Activated CD8-positive, alpha-beta T cell treated with anti-CD3 and anti-CD28 coated beads, Interleukin-2, amount 10 ng/mL, durations not matched to agents 7 days and 5 days (primary cell): Measurements from ENCODE around the gene ENPP1. TPM values are rescaled to one million over a fixed set of nuclear protein-coding genes. Genes with fewer than 3 reads are reported as not detected.

Source experiments
- ATAC-seq: fragments of 150-1000 bp; cut with Tn5 transposase; one replicate; pipeline ENCODE4 v1.10.0; 2021; ENCODE audit warnings: moderate library complexity
- CTCF ChIA-PET: fragments of 350-600 bp; sonication (Branson Sonifier 250); formaldehyde crosslinking; loops from one replicate; lab custom pipeline; 2021; ENCODE audit warnings: antibody characterized with exemption; lab: Charles Lee
- POLR2A ChIA-PET: fragments of 350-600 bp; sonication (Branson Sonifier 250); formaldehyde crosslinking; loops from one replicate; lab custom pipeline; 2021; ENCODE audit warnings: antibody characterized with exemption; lab: Charles Lee
- DNase-seq: peaks from one replicate; pipeline ENCODE4 v3.0.0-alpha.2; 2020
- H3K27ac Mint-ChIP-seq: one replicate; pipeline ENCODE4 v1.8.0; 2021; ENCODE audit warnings: mild to moderate bottlenecking, mixed read lengths
- H3K27me3 Mint-ChIP-seq: one replicate; pipeline ENCODE4 v1.8.0; 2021; ENCODE audit warnings: low read depth, mixed read lengths
- H3K36me3 Mint-ChIP-seq: one replicate; pipeline ENCODE4 v1.8.0; 2021; ENCODE audit warnings: low read depth, mixed read lengths
- H3K4me1 Mint-ChIP-seq: one replicate; pipeline ENCODE4 v1.8.0; 2021; ENCODE audit warnings: low read depth, mixed read lengths
- H3K4me3 Mint-ChIP-seq: one replicate; pipeline ENCODE4 v1.8.0; 2021; ENCODE audit warnings: mild to moderate bottlenecking, mixed read lengths
- H3K9me3 Mint-ChIP-seq: one replicate; pipeline ENCODE4 v1.8.0; 2022; ENCODE audit warnings: mixed read lengths; ENCODE audit not compliant: insufficient read depth
- total RNA-seq, 2 experiments: library from RNA; stranded (reverse); gene quantifications; one replicate each; pipeline ENCODE4 v1.2.3, GENCODE V29; 2021

The ENPP1 gene
- total RNA-seq, 2 experiments from 2014 or later: 0.29 to 0.50 TPM

DNA sequence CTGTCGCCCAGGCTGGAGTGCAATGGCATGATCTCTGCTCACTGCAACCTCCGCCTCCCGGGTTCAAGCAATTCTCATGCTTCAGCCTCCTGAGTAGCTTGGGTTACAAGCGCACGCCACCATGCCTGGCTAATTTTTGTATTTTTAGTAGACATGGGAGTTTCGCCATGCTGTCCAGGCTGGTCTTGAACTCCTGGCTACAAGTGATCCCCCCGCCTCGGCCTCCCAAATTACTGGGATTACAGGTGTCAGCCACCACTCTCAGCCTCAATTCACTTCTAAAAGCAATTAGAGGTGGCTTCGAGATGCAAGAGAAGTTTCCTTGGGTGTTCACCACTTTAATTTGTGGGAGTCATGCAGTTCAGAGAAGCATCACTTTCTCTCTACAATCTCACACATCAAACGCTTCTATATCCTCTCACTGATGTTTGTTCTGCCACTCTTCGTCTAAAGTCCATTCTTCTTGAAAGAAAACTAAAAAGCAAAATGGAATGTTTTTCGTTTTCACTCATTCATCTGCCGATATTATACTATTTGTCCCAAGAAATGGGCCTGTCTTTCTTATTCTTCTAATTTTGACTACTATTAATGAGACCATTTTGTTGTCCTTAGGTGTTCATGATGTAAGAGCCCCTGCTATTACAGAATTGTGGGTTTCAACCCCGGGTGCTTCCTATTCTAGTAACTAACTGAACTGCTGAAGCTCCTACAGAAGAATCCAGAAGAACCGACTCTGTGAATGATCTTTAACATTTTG lies 38.3 kb upstream of the ENPP1 start:
- ATAC-seq: no peak
- ChIA-PET CTCF (no interaction called here), POLR2A (no interaction called here)
- Mint-ChIP-seq H3K4me3 (no peak overlapping the region), H3K36me3 (no peaks in the 10 kb centered on the region), H3K27me3 (peaks cover 25% of the 10 kb centered on the region), H3K27ac (no peak overlapping the region), H3K9me3 (no peaks in the 10 kb centered on the region), H3K4me1 (no peaks in the 10 kb centered on the region)
- no peak for DNase-seq

DNA sequence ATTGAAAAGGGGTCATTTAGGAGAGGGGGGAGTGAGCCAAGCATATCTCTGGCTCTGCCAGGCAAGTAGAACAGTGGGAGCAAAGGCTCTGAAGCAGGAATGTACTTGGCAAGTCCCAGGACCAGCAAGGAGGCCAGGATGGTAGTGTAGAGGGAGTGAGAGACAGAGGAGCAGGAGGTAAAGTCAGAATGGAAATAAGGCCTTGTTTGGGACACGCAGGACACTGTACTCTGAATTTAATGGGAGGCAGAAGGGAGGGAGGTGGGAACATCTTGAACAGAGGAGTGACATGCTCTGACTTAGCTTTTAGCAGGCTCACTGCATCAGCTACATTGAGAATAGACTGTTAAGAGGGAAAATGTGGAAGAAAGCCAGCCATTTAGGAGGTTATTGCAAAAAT lies 37.0 kb upstream of the ENPP1 start:
- H3K9me3 Mint-ChIP-seq: no peaks in the 10 kb centered on the region
- no peaks in the 10 kb centered on the region for H3K36me3 Mint-ChIP-seq
- H3K4me3 Mint-ChIP-seq: no peak overlapping the region
- ChIA-PET CTCF (no interaction called here), POLR2A (no interaction called here)
- H3K27ac Mint-ChIP-seq: no peak overlapping the region
- ATAC-seq (no peak), DNase-seq (no peak)
- H3K4me1 Mint-ChIP-seq: no peaks in the 10 kb centered on the region
- peaks cover 25% of the 10 kb centered on the region for H3K27me3 Mint-ChIP-seq

DNA sequence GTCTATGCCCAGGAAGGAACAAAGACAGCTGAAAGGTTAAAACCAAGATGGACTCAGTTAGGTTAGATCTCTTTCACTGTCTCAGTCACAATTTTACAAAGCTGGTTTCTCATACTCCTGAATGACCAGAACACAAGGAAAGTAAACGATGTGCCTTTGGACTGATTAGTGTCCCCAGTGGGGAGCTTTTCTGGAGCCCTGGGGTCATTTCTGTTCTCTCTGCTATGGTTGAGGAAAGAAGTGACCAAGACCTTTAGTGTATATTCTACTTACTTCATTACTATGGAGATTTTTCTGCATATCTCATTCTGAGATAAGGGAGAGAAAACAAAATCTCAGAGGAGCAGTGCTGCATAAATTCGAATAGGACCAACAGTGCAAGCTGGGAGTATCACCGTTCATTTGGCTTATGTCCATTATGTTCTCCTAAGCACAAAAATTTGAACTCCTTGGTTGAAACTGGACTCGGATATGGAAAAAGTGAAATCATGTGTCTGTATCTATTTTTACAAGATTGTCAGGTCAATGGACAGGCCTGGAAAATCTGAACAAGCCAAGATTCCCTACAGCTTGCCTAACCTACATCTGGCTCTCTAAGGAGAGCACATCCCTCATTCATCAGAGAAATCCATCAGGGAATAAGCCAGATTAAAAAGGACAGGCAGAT lies 34.4 kb upstream of the ENPP1 start:
- peaks cover 25% of the 10 kb centered on the region for H3K27me3 Mint-ChIP-seq
- ChIA-PET CTCF (interaction anchor here (0.6 to 0.7 kb wide), 2 partner anchors 46 to 70 kb away, joined by 3 read pairs; no protein-coding TSS in a partner anchor), POLR2A (no interaction called here)
- no peaks in the 10 kb centered on the region for H3K36me3 Mint-ChIP-seq
- no peak overlapping the region for H3K27ac Mint-ChIP-seq
- no peak for ATAC-seq
- no peak overlapping the region for H3K4me3 Mint-ChIP-seq
- H3K4me1 Mint-ChIP-seq: no peaks in the 10 kb centered on the region
- DNase-seq: no peak
- no peaks in the 10 kb centered on the region for H3K9me3 Mint-ChIP-seq

DNA sequence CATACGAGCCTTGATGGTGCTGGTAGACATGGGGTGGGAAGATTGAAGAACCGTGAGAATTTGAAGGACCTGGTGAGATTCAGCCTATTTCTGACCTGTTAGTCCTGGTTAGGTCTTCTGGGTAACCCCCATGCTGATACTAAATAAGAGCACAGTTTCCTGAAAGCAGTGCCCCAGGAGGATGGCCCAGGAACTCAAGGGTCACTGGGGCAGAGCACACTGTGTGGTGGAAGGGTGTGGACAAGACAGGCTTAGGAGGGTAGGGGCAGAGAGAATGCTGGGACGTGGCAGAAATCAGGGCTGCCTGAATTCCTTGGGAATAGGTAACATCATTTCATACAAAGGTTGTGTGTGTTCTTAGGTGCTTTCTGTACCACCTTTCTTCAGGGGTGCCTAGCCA lies 31.9 kb upstream of the ENPP1 start:
- no peaks in the 10 kb centered on the region for H3K9me3 Mint-ChIP-seq
- H3K27ac Mint-ChIP-seq: no peak overlapping the region
- POLR2A ChIA-PET: no interaction called here
- H3K27me3 Mint-ChIP-seq: peaks cover 21% of the 10 kb centered on the region
- no peak for DNase-seq
- H3K36me3 Mint-ChIP-seq: no peaks in the 10 kb centered on the region
- H3K4me3 Mint-ChIP-seq: no peak overlapping the region
- ATAC-seq: no peak
- CTCF ChIA-PET: no interaction called here
- no peaks in the 10 kb centered on the region for H3K4me1 Mint-ChIP-seq

DNA sequence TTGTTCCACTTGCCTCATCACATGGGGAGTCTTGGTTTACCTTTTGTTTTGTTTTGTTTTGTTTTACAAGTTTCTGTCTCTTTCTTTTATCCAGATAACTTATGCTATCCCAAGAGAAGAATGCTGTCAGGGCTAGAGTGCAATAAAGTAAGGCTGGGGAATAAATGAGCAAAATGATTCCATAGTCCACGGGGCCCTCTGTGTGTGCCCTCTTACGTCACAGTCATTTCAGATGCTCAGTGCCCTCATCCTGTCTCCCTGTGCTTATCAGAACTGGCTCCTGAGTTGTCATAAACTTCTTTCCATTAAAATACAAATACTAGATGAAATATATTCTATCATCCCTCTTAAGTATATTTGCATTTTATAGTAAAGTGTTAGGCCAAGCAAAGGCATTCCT lies 30.8 kb upstream of the ENPP1 start:
- ChIA-PET CTCF (no interaction called here), POLR2A (no interaction called here)
- Mint-ChIP-seq H3K9me3 (no peaks in the 10 kb centered on the region), H3K4me3 (no peak overlapping the region), H3K27ac (no peak overlapping the region), H3K27me3 (peaks cover 18% of the 10 kb centered on the region), H3K4me1 (no peaks in the 10 kb centered on the region), H3K36me3 (no peaks in the 10 kb centered on the region)
- ATAC-seq: no peak
- no peak for DNase-seq

DNA sequence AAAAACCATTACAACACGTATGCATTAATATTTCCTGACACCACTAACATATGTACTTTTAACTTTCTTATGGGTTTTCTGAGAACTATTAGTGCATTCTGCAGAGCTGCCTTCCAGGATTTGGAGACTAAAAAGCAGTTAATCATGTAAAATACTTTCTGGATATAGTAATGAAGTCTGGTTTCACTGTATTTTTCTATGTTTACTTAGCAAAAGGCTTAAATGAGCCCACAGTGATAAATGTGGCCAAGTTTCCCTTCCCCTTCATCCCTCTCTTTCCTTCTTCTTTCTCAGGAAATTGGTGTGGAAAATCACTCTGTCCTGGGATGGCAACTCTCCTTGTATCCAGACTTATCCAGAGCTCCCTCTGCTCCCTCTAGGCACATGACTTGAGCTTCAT lies 29.7 kb upstream of the ENPP1 start:
- ATAC-seq: no peak
- POLR2A ChIA-PET: interaction anchor here (0.5 kb wide), 1 partner anchor 392 kb away, joined by 5 read pairs; no protein-coding TSS in a partner anchor
- H3K27me3 Mint-ChIP-seq: peaks cover 15% of the 10 kb centered on the region

DNA sequence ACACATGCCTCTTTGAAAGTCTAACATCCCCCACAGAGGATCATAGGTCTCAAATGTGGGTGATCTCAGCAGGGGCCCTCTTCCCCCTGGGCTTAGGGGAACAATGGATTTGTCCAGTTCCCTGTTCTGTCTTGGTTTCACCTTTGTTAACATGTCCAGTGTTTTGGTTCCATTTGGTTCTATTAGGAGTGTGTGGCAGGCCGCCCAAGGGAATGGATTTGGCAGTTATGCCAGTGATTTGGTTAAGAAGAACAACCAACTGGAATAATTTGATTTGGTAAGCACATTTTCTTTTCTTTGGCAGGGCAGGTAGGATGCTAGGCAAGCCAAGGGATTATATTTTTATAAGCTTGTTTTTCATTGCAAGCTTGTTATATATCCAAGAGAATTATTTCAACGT lies 28.5 kb upstream of the ENPP1 start:
- ChIA-PET POLR2A (no interaction called here), CTCF (no interaction called here)
- DNase-seq (no peak), ATAC-seq (no peak)
- Mint-ChIP-seq H3K9me3 (no peaks in the 10 kb centered on the region), H3K4me3 (no peak overlapping the region), H3K27me3 (peaks cover 17% of the 10 kb centered on the region), H3K36me3 (no peaks in the 10 kb centered on the region), H3K4me1 (no peaks in the 10 kb centered on the region), H3K27ac (no peak overlapping the region)

More for the DNA sequence above, 29.7 kb upstream of the ENPP1 start:
- Mint-ChIP-seq H3K36me3 (no peaks in the 10 kb centered on the region), H3K27ac (no peak overlapping the region), H3K4me1 (no peaks in the 10 kb centered on the region), H3K4me3 (no peak overlapping the region), H3K9me3 (no peaks in the 10 kb centered on the region)
- no peak for DNase-seq
- CTCF ChIA-PET: no interaction called here

DNA sequence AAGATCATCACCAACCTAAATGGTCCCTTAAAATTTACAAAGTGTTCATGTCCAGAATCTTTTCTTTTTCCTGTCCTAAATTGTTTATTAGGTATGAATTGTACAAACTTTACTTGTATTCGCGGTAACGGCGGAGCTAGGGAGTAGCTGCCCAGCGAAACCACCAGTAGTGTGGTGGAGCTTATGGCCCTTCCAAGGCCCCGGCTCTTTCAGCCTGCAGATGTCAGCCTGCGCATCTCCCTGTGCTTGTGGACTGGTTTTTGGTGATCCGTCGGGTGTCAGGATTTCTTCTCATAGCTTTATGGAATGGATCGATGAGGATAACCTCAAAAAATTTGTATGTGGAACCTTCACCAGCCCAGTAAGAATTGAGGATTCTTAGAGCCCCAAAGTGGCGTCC lies 27.2 kb upstream of the ENPP1 start:
- no peaks in the 10 kb centered on the region for H3K9me3 Mint-ChIP-seq
- H3K27me3 Mint-ChIP-seq: peaks cover 21% of the 10 kb centered on the region
- H3K4me1 Mint-ChIP-seq: no peaks in the 10 kb centered on the region
- ATAC-seq: no peak
- ChIA-PET POLR2A (no interaction called here), CTCF (interaction anchor here (1.3 kb wide), 1 partner anchor 130 kb away, joined by 7 read pairs; no protein-coding TSS in a partner anchor)
- DNase-seq: no peak
- H3K36me3 Mint-ChIP-seq: no peaks in the 10 kb centered on the region
- H3K27ac Mint-ChIP-seq: no peak overlapping the region
- no peak overlapping the region for H3K4me3 Mint-ChIP-seq

DNA sequence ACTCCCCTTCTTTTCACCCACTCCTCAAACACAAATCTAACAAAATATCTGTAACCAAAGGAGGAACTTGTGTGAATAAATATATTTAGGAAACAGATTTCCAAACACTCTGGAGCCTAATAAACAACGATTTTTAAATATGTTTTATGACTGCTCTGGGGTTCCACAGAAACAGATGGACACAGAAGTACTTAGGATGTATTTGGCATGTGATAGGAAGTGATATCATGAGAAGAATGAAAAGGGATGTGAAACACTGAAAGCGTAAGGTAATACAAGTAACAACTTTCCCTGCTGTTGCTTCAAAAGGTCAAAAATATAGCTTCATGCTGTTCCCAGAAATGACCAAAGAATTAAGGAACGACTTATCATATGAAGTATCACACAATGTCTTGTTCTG lies 26.1 kb upstream of the ENPP1 start:
- CTCF ChIA-PET: interaction anchor here (1.0 to 1.8 kb wide), 3 partner anchors 86 to 134 kb away, joined by 3 to 8 read pairs (median 7); no protein-coding TSS in a partner anchor
- Mint-ChIP-seq H3K27me3 (peaks cover 23% of the 10 kb centered on the region), H3K27ac (no peak overlapping the region), H3K4me1 (peaks cover 5% of the 10 kb centered on the region), H3K36me3 (no peaks in the 10 kb centered on the region), H3K9me3 (no peaks in the 10 kb centered on the region), H3K4me3 (no peak overlapping the region)
- no peak for DNase-seq
- POLR2A ChIA-PET: no interaction called here
- ATAC-seq: no peak

DNA sequence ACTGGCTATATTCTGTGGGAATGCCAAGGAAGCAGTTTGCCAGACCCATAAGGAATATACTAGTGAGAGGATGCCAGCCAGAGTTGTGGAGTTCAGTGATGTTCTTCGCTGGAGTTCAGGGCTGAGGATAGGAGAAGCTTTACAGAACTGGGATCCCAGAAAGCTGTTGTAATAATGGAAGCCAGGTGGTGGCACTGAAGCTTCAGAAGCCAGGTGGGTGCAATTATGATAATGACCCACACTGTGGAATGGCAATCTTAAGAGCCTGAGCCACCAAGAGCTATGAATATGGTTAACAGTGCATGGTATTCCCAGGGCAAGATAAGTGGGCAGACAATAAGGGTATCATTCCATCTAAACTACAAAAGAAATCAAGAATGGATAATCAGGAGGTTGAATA lies 25.1 kb upstream of the ENPP1 start:
- ChIA-PET CTCF (interaction anchor here (0.5 to 1.8 kb wide), 4 partner anchors 127 to 690 kb away, joined by 3 to 8 read pairs (median 4); no protein-coding TSS in a partner anchor), POLR2A (no interaction called here)
- no peaks in the 10 kb centered on the region for H3K9me3 Mint-ChIP-seq
- ATAC-seq (no peak), DNase-seq (no peak)
- H3K36me3 Mint-ChIP-seq: no peaks in the 10 kb centered on the region
- peaks cover 24% of the 10 kb centered on the region for H3K27me3 Mint-ChIP-seq
- H3K4me1 Mint-ChIP-seq: peaks cover 8% of the 10 kb centered on the region
- no peak overlapping the region for H3K27ac Mint-ChIP-seq
- no peak overlapping the region for H3K4me3 Mint-ChIP-seq

DNA sequence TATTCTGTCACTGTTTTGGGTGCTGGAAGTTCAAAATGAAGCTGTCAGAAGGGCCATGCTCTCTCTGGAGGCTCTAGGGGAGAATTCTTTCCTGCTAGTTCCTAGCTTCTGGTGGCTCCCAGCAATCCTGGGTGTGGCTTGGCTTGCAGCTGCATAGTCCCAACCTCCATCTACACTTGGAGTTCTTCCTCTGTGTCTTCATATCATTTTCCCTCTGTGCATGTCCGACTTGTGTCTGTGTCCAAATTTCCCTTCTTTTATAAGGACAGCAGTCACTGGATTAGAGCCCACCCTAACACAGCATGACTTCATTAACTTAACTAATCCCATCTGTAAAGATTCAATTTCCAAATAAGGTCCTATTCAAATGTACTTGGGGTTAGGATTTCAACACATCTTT lies 23.3 kb upstream of the ENPP1 start:
- POLR2A ChIA-PET: no interaction called here
- CTCF ChIA-PET: no interaction called here
- peaks cover 24% of the 10 kb centered on the region for H3K4me1 Mint-ChIP-seq
- H3K4me3 Mint-ChIP-seq: no peak overlapping the region
- ATAC-seq (no peak), DNase-seq (no peak)
- H3K36me3 Mint-ChIP-seq: no peaks in the 10 kb centered on the region
- peaks cover 21% of the 10 kb centered on the region for H3K27me3 Mint-ChIP-seq
- H3K9me3 Mint-ChIP-seq: no peaks in the 10 kb centered on the region
- H3K27ac Mint-ChIP-seq: no peak overlapping the region

DNA sequence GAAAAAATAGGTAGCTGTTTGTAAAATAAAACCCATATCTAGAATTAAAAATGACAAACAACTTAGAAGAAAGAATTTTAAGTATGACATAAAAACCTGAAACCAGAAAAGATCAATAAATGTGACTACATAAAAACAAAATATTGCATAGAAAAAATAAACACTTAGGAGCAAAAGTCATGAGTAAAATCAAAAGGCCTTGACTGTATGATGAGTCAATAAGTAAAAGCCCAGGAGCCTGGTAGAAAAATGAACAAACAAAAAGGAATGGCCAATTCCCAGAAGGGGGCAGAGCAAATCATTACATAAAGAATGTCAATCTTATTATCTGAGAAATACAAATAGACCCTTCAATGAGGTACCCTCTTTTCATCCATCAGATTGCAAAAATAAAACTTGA lies 20.7 kb upstream of the ENPP1 start:
- ATAC-seq: no peak
- H3K27me3 Mint-ChIP-seq: peaks cover 21% of the 10 kb centered on the region

More for the DNA sequence above, 20.7 kb upstream of the ENPP1 start:
- DNase-seq: no peak
- H3K4me1 Mint-ChIP-seq: peaks cover 31% of the 10 kb centered on the region
- no peaks in the 10 kb centered on the region for H3K9me3 Mint-ChIP-seq
- CTCF ChIA-PET: no interaction called here
- H3K27ac Mint-ChIP-seq: no peak overlapping the region
- H3K4me3 Mint-ChIP-seq: no peak overlapping the region
- POLR2A ChIA-PET: no interaction called here
- H3K36me3 Mint-ChIP-seq: no peaks in the 10 kb centered on the region
